Measurements from ENCODE around the gene SMPX.
"Not testable (repeated sequence)": the region's sequence is repeated elsewhere in the genome, so short reads cannot be mapped to it uniquely, and the experiment has no call there.

- TF ChIP-seq CTCF (conservative IDR thresholded peaks at IDR 0.05; ENCODE audit: low read length); EZH2phosphoT487 (IDR thresholded peaks at IDR 0.05; ENCODE audit: borderline replicate concordance, low read depth, low read length): not testable (repeated sequence)
These were observed 17.2 kb upstream of the SMPX start for GRCh38 chrX:21775128-21775527.
